Progenitor cell of endocrine pancreas (in vitro differentiated cells): ENCODE data around the gene WDR18. TPM values are rescaled to one million over a fixed set of nuclear protein-coding genes. Genes with fewer than 3 reads are reported as not detected.
A peak's percentile ranks its signal among the peaks of the same experiment; 100 is the strongest.
"Not testable (repeated sequence)": the region's sequence is repeated elsewhere in the genome, so short reads cannot be mapped to it uniquely, and the experiment has no call there.

Experiments used
- DNase-seq: peaks from one replicate; pipeline ENCODE4 v3.0.0; 2021; ENCODE audit warnings: low spot score; ENCODE audit not compliant: unreplicated experiment
- H3K27ac Mint-ChIP-seq: 2 replicates; pipeline ENCODE4 v1.8.0; 2021; ENCODE audit warnings: mild to moderate bottlenecking, moderate library complexity, mixed read lengths
- H3K27me3 Mint-ChIP-seq: 2 replicates; pipeline ENCODE4 v1.8.0; 2021; ENCODE audit warnings: mixed read lengths
- H3K36me3 Mint-ChIP-seq: 2 replicates; pipeline ENCODE4 v1.8.0; 2022; ENCODE audit warnings: mixed read lengths; ENCODE audit not compliant: insufficient read depth
- H3K4me1 Mint-ChIP-seq: 2 replicates; pipeline ENCODE4 v1.8.0; 2021; ENCODE audit warnings: low read depth, mixed read lengths
- H3K4me3 Mint-ChIP-seq: 2 replicates; pipeline ENCODE4 v1.8.0; 2021; ENCODE audit warnings: low read depth, mild to moderate bottlenecking, moderate library complexity, mixed read lengths
- H3K9me3 Mint-ChIP-seq: 2 replicates; pipeline ENCODE4 v1.8.0; 2021; ENCODE audit warnings: low read depth, mixed read lengths
- CTCF ChIP-seq: fragments of 200-600 bp; sonication (generic); IDR thresholded peaks from one replicate; pipeline ENCODE4 v1.5.0; 2021; ENCODE audit warnings: antibody characterized with exemption, mild to moderate bottlenecking; ENCODE audit not compliant: unreplicated experiment
- total RNA-seq: library from RNA; stranded (reverse); gene quantifications from 2 replicates; pipeline ENCODE4 v1.2.1, GENCODE V29; 2021

WDR18 gene
- total RNA-seq, 1 donor from 2014 or later: 72.3 TPM

GRCh38 chr19:1019980-1020867 lies 36.1 kb downstream of the WDR18 start:
- peak overlapping the region; percentile 93 for H3K27ac Mint-ChIP-seq
- no peaks in the 10 kb centered on the region for H3K9me3 Mint-ChIP-seq
- no peak for DNase-seq
- TF ChIP-seq CTCF: no peak
- peaks cover 17% of the 10 kb centered on the region for H3K4me1 Mint-ChIP-seq
- no peaks in the 10 kb centered on the region for H3K27me3 Mint-ChIP-seq
- no peaks in the 10 kb centered on the region for H3K36me3 Mint-ChIP-seq
- peak overlapping the region; percentile 86 for H3K4me3 Mint-ChIP-seq

GRCh38 chr19:1020868-1021425 lies 36.8 kb downstream of the WDR18 start, which contains the start of gene TMEM259:
TMEM259 (minus strand) TSS chr19:1021123; CDS start chr19:1020996, 127 bp downstream.
- H3K4me1 Mint-ChIP-seq: peaks cover 18% of the 10 kb centered on the region
- no peaks in the 10 kb centered on the region for H3K27me3 Mint-ChIP-seq
- peak within 1 kb of the TSS; percentile 100 for H3K27ac Mint-ChIP-seq
- H3K9me3 Mint-ChIP-seq: no peaks in the 10 kb centered on the region
- TF ChIP-seq CTCF: peak; percentile 7
- peak within 1 kb of the TSS; percentile 86 for H3K4me3 Mint-ChIP-seq
- no peaks in the 10 kb centered on the region for H3K36me3 Mint-ChIP-seq
- peak; percentile 95 for DNase-seq

GRCh38 chr19:1023883-1024188 lies 39.7 kb downstream of the WDR18 start:
- not testable (repeated sequence) for H3K4me3 Mint-ChIP-seq, DNase-seq, H3K27me3 Mint-ChIP-seq, H3K9me3 Mint-ChIP-seq, H3K36me3 Mint-ChIP-seq
- H3K4me1 Mint-ChIP-seq: peaks cover 12% of the 10 kb centered on the region
- H3K27ac Mint-ChIP-seq: peak overlapping the region; percentile 41

- not testable (repeated sequence) for H3K4me3 Mint-ChIP-seq, H3K27me3 Mint-ChIP-seq, H3K9me3 Mint-ChIP-seq, DNase-seq, H3K36me3 Mint-ChIP-seq, H3K4me1 Mint-ChIP-seq
- peak overlapping the region; percentile 85 for H3K27ac Mint-ChIP-seq
These were observed 40.9 kb downstream of the WDR18 start for GRCh38 chr19:1025080-1025479.

- peak; percentile 72 for DNase-seq
These were observed 42.0 kb downstream of the WDR18 start, which contains the start of gene CNN2 for GRCh38 chr19:1025960-1026782. CNN2 (plus strand) TSS chr19:1026608; CDS start chr19:1026662, 54 bp downstream.

More at GRCh38 chr19:1025960-1026782, 42.0 kb downstream of the WDR18 start, which contains the start of gene CNN2:
- H3K36me3 Mint-ChIP-seq: peaks cover 4% of the 10 kb centered on the region
- H3K27ac Mint-ChIP-seq: peak within 1 kb of the TSS; percentile 98
- no peaks in the 10 kb centered on the region for H3K9me3 Mint-ChIP-seq
- H3K4me1 Mint-ChIP-seq: peaks cover 9% of the 10 kb centered on the region
- H3K27me3 Mint-ChIP-seq: no peaks in the 10 kb centered on the region
- no peak for TF ChIP-seq CTCF
- peak within 1 kb of the TSS; percentile 90 for H3K4me3 Mint-ChIP-seq
